DOHH2 (cell line): Measurements from ENCODE around the gene FBXO38.

ENCODE experiments used
- EZH2phosphoT487 ChIP-seq: fragments of 200-600 bp; sonication (generic); IDR thresholded peaks from 2 replicates; pipeline ENCODE4 v1.6.1; 2017; ENCODE audit warnings: borderline replicate concordance, mild to moderate bottlenecking, antibody characterized with exemption, low read length, moderate library complexity, mixed read lengths
- TF ChIP-seq, protein P1 (sequence below): fragments of 200-600 bp; sonication (generic); IDR thresholded peaks from one replicate; pipeline ENCODE4 v1.5.1; 2014; ENCODE audit warnings: antibody characterized with exemption, mild to moderate bottlenecking, low read depth, low read length; ENCODE audit not compliant: poor library complexity, severe bottlenecking

DNA sequence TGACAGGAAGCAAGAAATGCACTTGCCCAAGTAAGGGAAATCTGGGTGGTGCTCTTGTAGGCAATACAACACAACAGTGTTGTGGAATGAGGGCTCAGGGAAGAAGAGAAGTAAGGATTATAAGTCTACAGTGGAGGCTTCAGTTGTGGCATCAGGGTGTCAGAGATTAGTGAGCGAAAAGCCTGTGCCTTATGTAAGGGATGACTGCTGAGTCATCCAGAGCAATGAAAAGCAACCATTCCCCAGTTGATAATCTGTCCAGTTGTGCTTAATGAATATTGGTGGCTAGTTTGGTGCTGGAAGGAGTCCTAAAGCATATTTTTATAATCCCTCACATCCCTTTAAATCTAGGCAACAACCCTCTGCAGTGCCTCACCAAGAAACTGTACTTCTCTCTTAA, 42.0 kb downstream of the FBXO38 start:
- TF ChIP-seq, protein P1, sequence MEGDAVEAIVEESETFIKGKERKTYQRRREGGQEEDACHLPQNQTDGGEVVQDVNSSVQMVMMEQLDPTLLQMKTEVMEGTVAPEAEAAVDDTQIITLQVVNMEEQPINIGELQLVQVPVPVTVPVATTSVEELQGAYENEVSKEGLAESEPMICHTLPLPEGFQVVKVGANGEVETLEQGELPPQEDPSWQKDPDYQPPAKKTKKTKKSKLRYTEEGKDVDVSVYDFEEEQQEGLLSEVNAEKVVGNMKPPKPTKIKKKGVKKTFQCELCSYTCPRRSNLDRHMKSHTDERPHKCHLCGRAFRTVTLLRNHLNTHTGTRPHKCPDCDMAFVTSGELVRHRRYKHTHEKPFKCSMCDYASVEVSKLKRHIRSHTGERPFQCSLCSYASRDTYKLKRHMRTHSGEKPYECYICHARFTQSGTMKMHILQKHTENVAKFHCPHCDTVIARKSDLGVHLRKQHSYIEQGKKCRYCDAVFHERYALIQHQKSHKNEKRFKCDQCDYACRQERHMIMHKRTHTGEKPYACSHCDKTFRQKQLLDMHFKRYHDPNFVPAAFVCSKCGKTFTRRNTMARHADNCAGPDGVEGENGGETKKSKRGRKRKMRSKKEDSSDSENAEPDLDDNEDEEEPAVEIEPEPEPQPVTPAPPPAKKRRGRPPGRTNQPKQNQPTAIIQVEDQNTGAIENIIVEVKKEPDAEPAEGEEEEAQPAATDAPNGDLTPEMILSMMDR = no peak
- no peak for TF ChIP-seq EZH2phosphoT487
